PFSK-1 (cell line): ENCODE data around the gene PTPN14. TPM values are rescaled to one million over a fixed set of nuclear protein-coding genes. Genes with fewer than 3 reads are reported as not detected.
A peak's percentile ranks its signal among the peaks of the same experiment; 100 is the strongest.

ENCODE experiments used
- FOXP2 ChIP-seq: optimal IDR thresholded peaks from 2 replicates; pipeline ENCODE3; 2011; ENCODE audit warnings: borderline replicate concordance, control low read depth, inconsistent platforms; ENCODE audit not compliant: insufficient read depth; ENCODE audit errors: extremely low read length, extremely low read depth
- POLR2AphosphoS5 ChIP-seq: IDR thresholded peaks from 2 replicates; pipeline ENCODE4 v1.6.1; 2012; ENCODE audit warnings: low read depth, mild to moderate bottlenecking, control low read depth, low read length, moderate library complexity
- REST ChIP-seq, 2 experiments: IDR thresholded peaks; 2 replicates each; pipeline versions ENCODE4 v1.6.1 to v1.8.0; 2011 to 2012; ENCODE audit warnings: low read depth in 2 of 2, low read length in 2 of 2, control low read depth in 1 of 2, inconsistent platforms in 1 of 2, mild to moderate bottlenecking in 1 of 2, moderate library complexity in 1 of 2; ENCODE audit not compliant: insufficient read depth in 1 of 2
- SIN3A ChIP-seq: IDR thresholded peaks from 2 replicates; pipeline ENCODE4 v1.6.1; 2012; ENCODE audit warnings: mild to moderate bottlenecking, low read length, moderate library complexity, borderline replicate concordance; ENCODE audit not compliant: insufficient read depth
- TAF1 ChIP-seq: IDR thresholded peaks from 2 replicates; pipeline ENCODE4 v1.6.1; 2012; ENCODE audit warnings: low read length, control low read depth, borderline replicate concordance; ENCODE audit not compliant: insufficient read depth
- polyA plus RNA-seq: library from polyadenylated mRNA; unstranded; fragments of >200 nt; gene quantifications from one replicate; pipeline ENCODE4 v1.2.1, GENCODE V29; 2012; ENCODE audit warnings: low read depth, missing spikeins; ENCODE audit not compliant: insufficient read length

PTPN14 gene
- 3.9 TPM for polyA plus RNA-seq

GRCh38 chr1:214551436-214552173 lies at the start of gene PTPN14:
Gene PTPN14 (minus strand): TSS chr1:214551602. CDS start chr1:214464803, 86,799 bp downstream.
- TF ChIP-seq SIN3A (no peak), POLR2AphosphoS5 (peak; percentile 76; the same call in 1 of the 2 replicates), FOXP2 (no peak), REST (IDR thresholded peaks at IDR 0.05; ENCODE audit: insufficient read depth in 1 of 2, low read depth in 2 of 2, low read length in 2 of 2) (peak in 1 of 2 experiments; percentile 55; a peak in 1 of 4 replicates), TAF1 (peak; percentile 50; the same call in 1 of the 2 replicates)

DNA sequence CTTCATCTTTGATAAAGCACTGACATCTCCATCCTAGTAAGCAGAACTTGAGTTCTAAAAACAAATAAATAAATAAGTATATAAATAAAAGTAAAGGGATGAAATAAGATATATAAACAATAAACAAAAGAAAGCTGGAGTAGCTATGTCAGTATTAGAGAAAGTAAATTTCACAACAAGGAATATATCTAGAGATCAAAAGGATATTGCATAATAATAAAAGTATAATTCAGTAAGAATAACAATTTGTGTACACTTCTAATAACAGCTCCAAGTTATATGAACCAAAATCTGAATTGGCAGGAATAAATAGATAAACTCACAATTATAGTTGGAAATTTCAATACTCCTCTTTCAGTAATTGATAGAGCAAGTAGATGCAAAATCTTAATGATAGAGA lies 41.8 kb upstream of the PTPN14 start:
- TF ChIP-seq TAF1 = no peak
- no peak for TF ChIP-seq POLR2AphosphoS5
- no peak for TF ChIP-seq FOXP2
- no peak for TF ChIP-seq SIN3A
- TF ChIP-seq REST (IDR thresholded peaks at IDR 0.05; ENCODE audit: insufficient read depth in 1 of 2, low read depth in 2 of 2, low read length in 2 of 2) = no peak

GRCh38 chr1:214590696-214591095 lies 39.3 kb upstream of the PTPN14 start:
- TF ChIP-seq SIN3A = no peak
- TF ChIP-seq FOXP2 = no peak
- TF ChIP-seq TAF1 = no peak
- no peak for TF ChIP-seq POLR2AphosphoS5
- no peak for TF ChIP-seq REST (IDR thresholded peaks at IDR 0.05; ENCODE audit: insufficient read depth in 1 of 2, low read depth in 2 of 2, low read length in 2 of 2)

GRCh38 chr1:214588963-214589597 lies 37.7 kb upstream of the PTPN14 start:
- TF ChIP-seq POLR2AphosphoS5 (no peak), TAF1 (no peak), FOXP2 (no peak), SIN3A (no peak), REST (IDR thresholded peaks at IDR 0.05; ENCODE audit: insufficient read depth in 1 of 2, low read depth in 2 of 2, low read length in 2 of 2) (no peak)
